Colonic mucosa (tissue), 4 donors: ENCODE measurements around the gene PLK2. TPM values are rescaled to one million over a fixed set of nuclear protein-coding genes. Genes with fewer than 3 reads are reported as not detected.

Experiments used
- DNase-seq: peaks from one replicate; pipeline ENCODE4 v3.0.0-alpha.2; 2020
- H3K27ac ChIP-seq: fragments of 200-600 bp; one replicate; pipeline ENCODE4 v1.8.0; 2021
- H3K27me3 ChIP-seq: fragments of 200-600 bp; one replicate; pipeline ENCODE4 v1.8.0; 2021
- H3K36me3 ChIP-seq: fragments of 200-600 bp; one replicate; pipeline ENCODE4 v1.8.0; 2021
- H3K4me1 ChIP-seq: fragments of 200-600 bp; one replicate; pipeline ENCODE4 v1.8.0; 2021; ENCODE audit warnings: mild to moderate bottlenecking
- H3K4me3 ChIP-seq: fragments of 200-600 bp; one replicate; pipeline ENCODE4 v1.8.0; 2021
- H3K9ac ChIP-seq, 2 donors: one replicate each; pipeline ENCODE4 v1.7.0; 2013; ENCODE audit warnings: control low read depth in 2 of 2, low read depth in 2 of 2, low read length in 2 of 2
- H3K9me3 ChIP-seq: fragments of 200-600 bp; one replicate; pipeline ENCODE4 v1.8.0; 2021
- CTCF ChIP-seq: fragments of 200-600 bp; IDR thresholded peaks from one replicate; pipeline ENCODE4 v1.8.0; 2022; ENCODE audit warnings: antibody characterized with exemption, mild to moderate bottlenecking
- intact Hi-C: fragments of 100-400 bp; cut with DNase I; formaldehyde crosslinking; loops from one replicate; pipeline ENCODE4 v1.14.1; 2022
- total RNA-seq, 2 donors: library from RNA; stranded (reverse); fragmentation: NEBNext Ultra II Directional in 1 of 2; extraction: Animal tissue kit (Norgen Biotek cat#: 25700) in 1 of 2; gene quantifications; one replicate each; pipeline ENCODE4 v1.2.1, GENCODE V29; 2021
- donor health status: healthy.
- donor health status: DM: no; HTN: no; CAD: no.
- donor health status: DM: no; HTN: no; CAD: no.

Gene PLK2
- total RNA-seq: 10 to 100 TPM; 21.8 to 28.3 TPM

DNA sequence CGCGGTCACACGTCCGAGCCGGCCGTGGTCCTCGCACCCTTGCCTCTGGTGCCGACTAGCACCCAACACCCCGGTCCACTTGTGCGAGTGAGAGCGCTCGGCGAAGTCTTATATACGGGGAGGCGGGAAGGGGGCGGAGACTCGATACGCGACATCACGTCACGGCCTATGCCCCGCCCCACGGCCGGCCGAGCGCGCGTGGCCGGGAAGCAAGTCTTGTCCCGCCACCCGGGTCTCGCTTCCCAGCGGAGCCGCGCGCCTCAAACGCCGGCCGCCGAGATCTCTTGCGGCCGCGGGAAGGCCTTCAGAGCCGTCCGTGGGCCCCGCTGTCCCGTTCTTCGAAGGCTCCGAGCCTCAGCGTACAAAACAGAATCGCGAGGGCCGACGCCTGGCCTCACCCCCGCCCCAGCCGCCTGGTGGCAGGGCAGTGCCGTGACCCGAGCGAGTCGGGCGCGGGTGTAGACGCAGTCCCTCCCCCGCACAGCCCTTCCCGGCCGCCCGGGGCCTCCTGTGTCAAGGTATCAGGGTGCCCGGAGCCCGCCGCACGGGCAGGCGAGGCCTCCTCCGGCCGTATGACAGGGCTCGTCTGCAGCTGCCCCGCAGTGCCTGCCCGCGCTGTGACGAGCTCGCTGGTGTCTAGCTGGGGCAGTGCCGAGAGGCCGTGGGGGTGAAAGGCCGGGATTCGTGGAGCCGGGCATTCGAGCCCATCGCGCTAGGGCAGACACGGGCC lies at the start of gene PLK2:
Gene PLK2, minus strand, starts transcription at position 85 of the 730 bp plus-strand sequence. CDS start 127 bp downstream, outside the sequence.
- DNase-seq: peak; percentile 97
- no peaks in the 10 kb centered on the region for H3K4me1 ChIP-seq
- intact Hi-C loops: loop anchor here (2.0 to 10.0 kb wide), 5 partner anchors 571 to 1163 kb away; no protein-coding TSS in a partner anchor
- peak within 1 kb of the TSS; percentile 78 for H3K4me3 ChIP-seq
- H3K36me3 ChIP-seq: no peaks in the 10 kb centered on the region
- no peaks in the 10 kb centered on the region for H3K27me3 ChIP-seq
- H3K9ac ChIP-seq: peak within 1 kb of the TSS; percentile 81 to 95
- no peaks in the 10 kb centered on the region for H3K9me3 ChIP-seq
- H3K27ac ChIP-seq: peak within 1 kb of the TSS; percentile 86
- TF ChIP-seq CTCF: peak; percentile 38

GRCh38 chr5:58507715-58508114 lies 47.8 kb upstream of the PLK2 start:
- Histone ChIP-seq H3K4me3 (no peak overlapping the region), H3K4me1 (no peaks in the 10 kb centered on the region), H3K27ac (no peak overlapping the region), H3K36me3 (no peaks in the 10 kb centered on the region), H3K9me3 (no peaks in the 10 kb centered on the region), H3K27me3 (no peaks in the 10 kb centered on the region), H3K9ac (no peak overlapping the region)
- no peak for TF ChIP-seq CTCF
- no peak for DNase-seq
- intact Hi-C loops: no loop called here

DNA sequence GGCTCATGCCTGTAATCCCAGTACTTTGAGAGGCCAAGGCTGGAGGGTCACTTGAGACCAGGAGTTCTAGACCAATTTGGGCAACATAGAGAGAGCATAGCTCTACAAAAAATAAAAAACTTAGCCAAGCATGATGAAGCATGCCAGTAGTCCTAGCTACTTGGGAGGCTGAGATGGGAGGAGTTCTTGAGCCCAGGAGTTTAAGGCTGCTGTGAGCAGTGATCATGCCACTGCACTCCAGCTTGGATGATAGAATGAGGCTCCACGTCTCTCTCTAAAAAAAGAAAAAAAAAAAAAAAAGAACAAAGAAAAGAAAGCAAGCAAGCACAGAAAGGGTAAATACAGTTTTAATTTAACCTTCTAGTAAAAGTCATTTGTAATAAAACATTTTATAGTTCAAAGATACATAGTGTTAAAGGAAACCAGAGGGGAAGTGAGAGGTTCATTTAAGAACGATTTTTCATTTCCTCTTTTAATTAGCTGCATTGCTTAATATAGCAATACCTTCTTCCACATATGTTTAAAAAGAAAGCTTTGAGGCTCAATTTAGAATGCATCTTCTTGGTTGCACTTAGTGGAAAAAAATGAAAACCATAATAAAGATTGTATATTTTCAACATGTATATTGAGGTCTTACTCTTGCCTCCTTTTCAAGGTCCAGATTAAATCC lies 46.2 kb upstream of the PLK2 start:
- Histone ChIP-seq H3K27ac (no peak overlapping the region), H3K4me1 (no peaks in the 10 kb centered on the region), H3K27me3 (no peaks in the 10 kb centered on the region), H3K4me3 (no peak overlapping the region), H3K36me3 (no peaks in the 10 kb centered on the region), H3K9me3 (no peaks in the 10 kb centered on the region), H3K9ac (no peak overlapping the region)
- DNase-seq: no peak
- TF ChIP-seq CTCF: no peak
- intact Hi-C loops: no loop called here

DNA sequence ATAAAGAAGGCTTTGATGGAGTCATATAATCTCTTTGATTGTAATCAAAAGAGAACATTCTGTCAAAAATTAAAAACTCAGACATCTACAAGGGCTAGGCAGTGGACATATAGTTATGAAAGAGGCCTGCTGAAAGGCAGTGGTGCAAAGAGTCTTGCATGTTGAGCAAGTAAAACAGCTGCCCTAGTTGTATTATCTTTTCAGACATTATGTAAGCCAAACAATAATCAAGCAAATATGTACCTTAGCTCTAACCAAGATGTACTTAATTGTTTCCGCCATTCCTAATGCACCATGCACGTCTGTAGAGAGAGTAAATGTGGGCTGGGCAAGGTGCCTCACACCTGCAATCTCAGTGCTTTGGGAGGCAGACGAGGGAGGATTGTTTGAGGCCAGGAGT lies 45.6 kb upstream of the PLK2 start:
- DNase-seq: no peak
- H3K4me3 ChIP-seq: no peak overlapping the region
- intact Hi-C loops: no loop called here

DNA sequence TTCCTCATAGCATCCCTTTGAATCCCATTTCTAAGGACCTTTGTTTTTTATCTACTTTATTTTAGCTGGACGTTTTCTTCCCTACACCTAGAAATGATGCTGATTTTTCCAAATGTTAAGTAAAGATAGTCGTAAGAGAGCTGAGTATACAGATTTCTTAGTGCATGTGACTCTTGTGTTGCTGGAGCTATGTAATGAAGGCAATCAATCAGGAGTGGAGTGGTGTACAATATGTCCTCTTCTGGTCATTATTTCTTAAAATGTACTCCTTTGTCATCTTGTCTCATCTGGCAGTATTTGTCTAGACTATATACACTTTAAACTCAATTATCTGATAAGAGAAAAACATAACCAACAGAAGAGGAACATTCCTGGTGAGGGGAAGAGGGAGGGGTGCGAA lies 44.9 kb upstream of the PLK2 start:
- TF ChIP-seq CTCF: no peak
- Histone ChIP-seq H3K4me3 (no peak overlapping the region), H3K27me3 (no peaks in the 10 kb centered on the region), H3K9me3 (no peaks in the 10 kb centered on the region), H3K4me1 (no peaks in the 10 kb centered on the region), H3K9ac (no peak overlapping the region), H3K27ac (no peak overlapping the region), H3K36me3 (no peaks in the 10 kb centered on the region)
- intact Hi-C loops: loop anchor here (5.0 kb wide), 1 partner anchor 348 kb away; no protein-coding TSS in a partner anchor
- no peak for DNase-seq

More for the DNA sequence above, 45.6 kb upstream of the PLK2 start:
- TF ChIP-seq CTCF: no peak
- Histone ChIP-seq H3K9ac (no peak overlapping the region), H3K27me3 (no peaks in the 10 kb centered on the region), H3K27ac (no peak overlapping the region), H3K4me1 (no peaks in the 10 kb centered on the region), H3K36me3 (no peaks in the 10 kb centered on the region), H3K9me3 (no peaks in the 10 kb centered on the region)
